Mammary epithelial cell (primary cell): Measurements from ENCODE around the gene NUP155.

Source experiments
- CTCF ChIP-seq, 2 donors: IDR thresholded peaks in 1 of 2; conservative IDR thresholded peaks in 1 of 2; 2 replicates each; pipeline ENCODE4 v1.5.1; 2011 to 2012; ENCODE audit warnings: inconsistent platforms in 2 of 2, low read length in 2 of 2, mild to moderate bottlenecking in 2 of 2, control low read depth in 1 of 2, low read depth in 1 of 2; ENCODE audit not compliant: insufficient read depth in 1 of 2; ENCODE audit errors: extremely low read depth in 1 of 2
- EZH2 ChIP-seq: IDR thresholded peaks from 2 replicates; pipeline ENCODE4 v1.6.1; 2012; ENCODE audit warnings: low read length, inconsistent platforms, borderline replicate concordance

- TF ChIP-seq CTCF (conservative IDR thresholded peaks at IDR 0.05 in 1 of 2, IDR thresholded peaks at IDR 0.05 in 1 of 2; ENCODE audit: extremely low read depth in 1 of 2, insufficient read depth in 1 of 2, low read depth in 1 of 2, low read length in 2 of 2) (no peak), EZH2 (no peak)
Observed at GRCh38 chr5:37247496-37247895, 123.4 kb downstream of the NUP155 start.
